SK-N-MC (cell line): Measurements from ENCODE around the gene FYTTD1.

Experiments
- EZH2 ChIP-seq: fragments of 200-600 bp; sonication (generic); IDR thresholded peaks from one replicate; pipeline ENCODE4 v1.6.1; 2017; ENCODE audit warnings: antibody characterized with exemption
- FOXP2 ChIP-seq: optimal IDR thresholded peaks from 2 replicates; pipeline ENCODE3; 2011; ENCODE audit warnings: mild to moderate bottlenecking, moderate library complexity; ENCODE audit not compliant: insufficient read depth; ENCODE audit errors: extremely low read length, control extremely low read depth
- POLR2AphosphoS5 ChIP-seq: IDR thresholded peaks from 2 replicates; pipeline ENCODE4 v1.6.1; 2012; ENCODE audit warnings: mild to moderate bottlenecking, low read depth, low read length, borderline replicate concordance

- TF ChIP-seq POLR2AphosphoS5, result no peak
- TF ChIP-seq EZH2, result no peak
- TF ChIP-seq FOXP2, result no peak
These were observed 44.4 kb downstream of the FYTTD1 start for GRCh38 chr3:197794115-197794514.
